ENCODE data around the gene DAGLA. TPM values are rescaled to one million over a fixed set of nuclear protein-coding genes. Genes with fewer than 3 reads are reported as not detected.

The DAGLA gene
- total and polyA plus RNA-seq, 2 donors (not counting 1 experiment from before 2014, with no cell fraction given): 0.06 TPM; not detected in 1

DNA sequence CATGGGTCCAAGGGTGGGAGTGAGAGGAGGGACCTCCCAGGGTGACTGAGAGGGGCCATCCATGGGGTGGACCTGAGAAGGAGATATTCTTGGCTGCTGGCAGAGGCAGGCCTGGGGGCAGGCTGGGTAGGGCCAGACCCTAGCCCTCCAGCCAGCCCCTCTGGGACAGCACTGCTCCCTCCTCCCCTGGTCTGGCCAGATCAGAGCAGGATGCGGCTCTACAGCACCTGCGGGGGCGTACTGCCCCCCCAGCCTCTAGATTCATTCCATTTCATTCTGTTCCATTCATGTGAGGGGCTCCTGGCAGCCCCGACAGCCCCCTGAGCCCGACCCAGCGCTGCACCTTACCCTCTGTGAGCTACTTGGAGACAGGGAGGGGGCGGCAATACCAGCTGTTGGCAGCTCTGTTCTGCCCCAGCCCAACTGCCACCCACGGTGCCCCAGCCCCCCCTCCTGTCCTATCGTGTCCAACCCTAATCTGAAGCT lies 37.9 kb downstream of the DAGLA start:
- no peaks in the 10 kb centered on the region for H4K20me1 ChIP-seq (ENCODE audit: control insufficient read depth, insufficient read depth, low read length, poor library complexity, severe bottlenecking)
- Mint-ChIP-seq H3K4me1 (no peaks in the 10 kb centered on the region), H3K4me3 (no peak overlapping the region), H3K27ac (no peak overlapping the region), H3K27me3 (peaks cover 6% of the 10 kb centered on the region), H3K9me3 (ENCODE audit: insufficient read depth) (no peaks in the 10 kb centered on the region)
- no peaks in the 10 kb centered on the region for H3K27me3 ChIP-seq (replicated peaks in 1 of 4; ENCODE audit: control extremely low read depth in 1 of 4, control insufficient read depth in 3 of 4, insufficient read depth in 4 of 4, low read length in 3 of 4)
- H3K4me3 ChIP-seq (ENCODE audit: control extremely low read depth in 1 of 5, extremely low read depth in 1 of 5, insufficient read depth in 1 of 5, low read depth in 2 of 5, low read length in 4 of 5): no peak overlapping the region
- DNase-seq: no peak
- H3K27ac ChIP-seq (ENCODE audit: low read length in 2 of 2): no peak overlapping the region
- H3K36me3 ChIP-seq (replicated peaks in 1 of 2; ENCODE audit: control extremely low read depth in 1 of 2, control insufficient read depth in 1 of 2, extremely low read depth in 1 of 2, insufficient read depth in 2 of 2, low read length in 1 of 2): no peaks in the 10 kb centered on the region
- POLR2A ChIA-PET: interaction anchor here (0.7 kb wide), 1 partner anchor 145 kb away, joined by 5 read pairs; no protein-coding TSS in a partner anchor
- TF ChIP-seq EZH2 (IDR thresholded peaks at IDR 0.05; ENCODE audit: borderline replicate concordance, insufficient read depth, low read depth, low read length, poor library complexity, severe bottlenecking): no peak
- TF ChIP-seq, protein P1, sequence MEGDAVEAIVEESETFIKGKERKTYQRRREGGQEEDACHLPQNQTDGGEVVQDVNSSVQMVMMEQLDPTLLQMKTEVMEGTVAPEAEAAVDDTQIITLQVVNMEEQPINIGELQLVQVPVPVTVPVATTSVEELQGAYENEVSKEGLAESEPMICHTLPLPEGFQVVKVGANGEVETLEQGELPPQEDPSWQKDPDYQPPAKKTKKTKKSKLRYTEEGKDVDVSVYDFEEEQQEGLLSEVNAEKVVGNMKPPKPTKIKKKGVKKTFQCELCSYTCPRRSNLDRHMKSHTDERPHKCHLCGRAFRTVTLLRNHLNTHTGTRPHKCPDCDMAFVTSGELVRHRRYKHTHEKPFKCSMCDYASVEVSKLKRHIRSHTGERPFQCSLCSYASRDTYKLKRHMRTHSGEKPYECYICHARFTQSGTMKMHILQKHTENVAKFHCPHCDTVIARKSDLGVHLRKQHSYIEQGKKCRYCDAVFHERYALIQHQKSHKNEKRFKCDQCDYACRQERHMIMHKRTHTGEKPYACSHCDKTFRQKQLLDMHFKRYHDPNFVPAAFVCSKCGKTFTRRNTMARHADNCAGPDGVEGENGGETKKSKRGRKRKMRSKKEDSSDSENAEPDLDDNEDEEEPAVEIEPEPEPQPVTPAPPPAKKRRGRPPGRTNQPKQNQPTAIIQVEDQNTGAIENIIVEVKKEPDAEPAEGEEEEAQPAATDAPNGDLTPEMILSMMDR (IDR thresholded peaks at IDR 0.05): no peak
- H3K4me1 ChIP-seq (ENCODE audit: control insufficient read depth in 2 of 2, insufficient read depth in 2 of 2, low read length in 2 of 2): no peaks in the 10 kb centered on the region
- no peaks in the 10 kb centered on the region for H3K9me3 ChIP-seq (ENCODE audit: control extremely low read depth in 1 of 3, control insufficient read depth in 2 of 3, insufficient read depth in 1 of 3, low read length in 2 of 3)
- no peak overlapping the region for H3K4me2 ChIP-seq (replicated peaks; ENCODE audit: low read depth, low read length, poor library complexity, severe bottlenecking)
- H3K9ac ChIP-seq (ENCODE audit: low read length): no peak overlapping the region
- no peak overlapping the region for H2AFZ ChIP-seq (ENCODE audit: insufficient read depth, low read depth, low read length, poor library complexity, severe bottlenecking)
- WGBS (ENCODE audit: insufficient coverage): 83% methylated on average over 9 of the region's 9 CpGs
- CTCF ChIA-PET: no interaction called here
- H3K79me2 ChIP-seq (ENCODE audit: control insufficient read depth, insufficient read depth, low read length): no peaks in the 10 kb centered on the region
- intact Hi-C loops (cut with micrococcal nuclease): no loop called here
- no peak for ATAC-seq (ENCODE audit: low read depth)

- no peaks in the 10 kb centered on the region for H3K79me2 ChIP-seq (ENCODE audit: control insufficient read depth, insufficient read depth, low read length)
- POLR2A ChIA-PET: interaction anchor here (0.7 kb wide), 1 partner anchor 145 kb away, joined by 5 read pairs; no protein-coding TSS in a partner anchor
- no peak overlapping the region for H3K27ac ChIP-seq (ENCODE audit: low read length in 2 of 2)
- 81% methylated on average over 20 of the region's 21 CpGs for WGBS (ENCODE audit: insufficient coverage)
- no peak overlapping the region for H2AFZ ChIP-seq (ENCODE audit: insufficient read depth, low read depth, low read length, poor library complexity, severe bottlenecking)
- DNase-seq (no peak), ATAC-seq (ENCODE audit: low read depth) (no peak)
- no peaks in the 10 kb centered on the region for H4K20me1 ChIP-seq (ENCODE audit: control insufficient read depth, insufficient read depth, low read length, poor library complexity, severe bottlenecking)
- CTCF ChIA-PET: interaction anchor here (1.1 to 1.2 kb wide), 2 partner anchors 14 to 79 kb away, joined by 3 to 4 read pairs; no protein-coding TSS in a partner anchor
- no peak overlapping the region for H3K27ac Mint-ChIP-seq
- intact Hi-C loops (cut with micrococcal nuclease): no loop called here
- no peak overlapping the region for H3K9ac ChIP-seq (ENCODE audit: low read length)
- no peaks in the 10 kb centered on the region for H3K27me3 ChIP-seq (replicated peaks in 1 of 4; ENCODE audit: control extremely low read depth in 1 of 4, control insufficient read depth in 3 of 4, insufficient read depth in 4 of 4, low read length in 3 of 4)
- H3K4me3 ChIP-seq (ENCODE audit: control extremely low read depth in 1 of 5, extremely low read depth in 1 of 5, insufficient read depth in 1 of 5, low read depth in 2 of 5, low read length in 4 of 5): no peak overlapping the region
- no peaks in the 10 kb centered on the region for H3K4me1 ChIP-seq (ENCODE audit: control insufficient read depth in 2 of 2, insufficient read depth in 2 of 2, low read length in 2 of 2)
- H3K9me3 ChIP-seq (ENCODE audit: control extremely low read depth in 1 of 3, control insufficient read depth in 2 of 3, insufficient read depth in 1 of 3, low read length in 2 of 3): no peaks in the 10 kb centered on the region
- no peaks in the 10 kb centered on the region for H3K36me3 ChIP-seq (replicated peaks in 1 of 2; ENCODE audit: control extremely low read depth in 1 of 2, control insufficient read depth in 1 of 2, extremely low read depth in 1 of 2, insufficient read depth in 2 of 2, low read length in 1 of 2)
- H3K9me3 Mint-ChIP-seq (ENCODE audit: insufficient read depth): no peaks in the 10 kb centered on the region
- peaks cover 6% of the 10 kb centered on the region for H3K27me3 Mint-ChIP-seq
- H3K4me1 Mint-ChIP-seq: no peaks in the 10 kb centered on the region
- H3K4me2 ChIP-seq (replicated peaks; ENCODE audit: low read depth, low read length, poor library complexity, severe bottlenecking): no peak overlapping the region
- no peak for TF ChIP-seq EZH2 (IDR thresholded peaks at IDR 0.05; ENCODE audit: borderline replicate concordance, insufficient read depth, low read depth, low read length, poor library complexity, severe bottlenecking)
- TF ChIP-seq, protein P1 (IDR thresholded peaks at IDR 0.05): no peak
- H3K4me3 Mint-ChIP-seq: no peak overlapping the region
Observed at GRCh38 chr11:61718621-61719302, 38.6 kb downstream of the DAGLA start.
